IPS-NIHi7 (cell line): ENCODE results near the gene TDRD12.
"Not testable (repeated sequence)": the region's sequence is repeated elsewhere in the genome, so short reads cannot be mapped to it uniquely, and the experiment has no call there.

Experiments
- DNase-seq: peaks from one replicate; pipeline ENCODE4 v3.0.0; 2012; ENCODE audit warnings: mixed read lengths; ENCODE audit errors: extremely low spot score

Gene TDRD12

DNA sequence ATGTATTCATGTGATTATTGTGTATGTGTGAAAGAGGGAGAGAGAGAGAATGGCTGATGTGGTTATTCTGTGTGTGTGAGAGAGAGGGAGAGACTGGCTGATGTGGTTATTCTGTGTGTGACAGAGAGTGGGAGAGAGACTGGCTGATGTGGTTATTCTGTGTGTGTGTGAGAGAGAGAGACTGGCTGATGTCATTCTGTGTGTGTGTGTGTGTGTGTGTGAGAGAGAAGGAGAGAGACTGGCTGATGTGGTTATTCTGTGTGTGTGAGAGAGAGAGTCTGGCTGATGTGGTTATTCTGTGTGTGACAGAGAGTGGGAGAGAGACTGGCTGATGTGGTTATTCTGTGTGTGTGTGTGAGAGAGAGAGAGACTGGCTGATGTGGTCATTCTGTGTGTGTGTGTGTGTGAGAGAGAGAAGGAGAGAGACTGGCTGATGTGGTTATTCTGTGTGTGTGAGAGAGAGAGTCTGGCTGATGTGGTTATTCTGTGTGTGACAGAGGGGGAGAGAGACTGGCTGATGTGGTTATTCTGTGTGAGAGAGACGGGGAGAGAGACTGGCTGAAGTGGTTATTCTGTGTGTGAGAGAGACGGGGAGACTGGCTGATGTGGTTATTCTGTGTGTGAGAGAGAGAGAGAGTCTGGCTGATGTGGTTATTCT is 26.2 kb downstream of the TDRD12 start:
- not testable (repeated sequence) for DNase-seq

DNA sequence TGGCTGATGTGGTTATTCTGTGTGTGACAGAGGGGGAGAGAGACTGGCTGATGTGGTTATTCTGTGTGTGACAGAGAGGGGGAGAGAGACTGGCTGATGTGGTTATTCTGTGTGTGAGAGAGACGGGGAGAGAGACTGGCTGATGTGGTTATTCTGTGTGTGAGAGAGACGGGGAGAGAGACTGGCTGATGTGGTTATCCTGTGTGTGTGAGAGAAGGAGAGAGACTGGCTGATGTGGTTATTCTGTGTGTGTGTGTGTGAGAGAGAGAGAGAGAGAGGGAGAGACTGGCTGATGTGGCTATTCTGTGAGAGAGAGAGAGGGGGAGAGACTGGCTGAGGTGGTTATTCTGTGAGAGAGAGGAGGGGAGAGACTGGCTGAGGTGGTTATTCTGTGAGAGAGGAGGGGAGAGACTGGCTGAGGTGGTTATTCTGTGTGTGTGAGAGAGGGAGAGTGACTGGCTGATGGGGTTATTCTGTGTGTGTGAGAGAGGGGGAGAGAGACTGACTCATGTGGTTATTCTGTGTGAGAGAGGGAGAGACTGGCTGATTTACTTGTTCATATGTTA is 27.1 kb downstream of the TDRD12 start:
- not testable (repeated sequence) for DNase-seq

GRCh38 chr19:32748497-32748896 is 28.9 kb downstream of the TDRD12 start:
- DNase-seq = peak; percentile 26

DNA sequence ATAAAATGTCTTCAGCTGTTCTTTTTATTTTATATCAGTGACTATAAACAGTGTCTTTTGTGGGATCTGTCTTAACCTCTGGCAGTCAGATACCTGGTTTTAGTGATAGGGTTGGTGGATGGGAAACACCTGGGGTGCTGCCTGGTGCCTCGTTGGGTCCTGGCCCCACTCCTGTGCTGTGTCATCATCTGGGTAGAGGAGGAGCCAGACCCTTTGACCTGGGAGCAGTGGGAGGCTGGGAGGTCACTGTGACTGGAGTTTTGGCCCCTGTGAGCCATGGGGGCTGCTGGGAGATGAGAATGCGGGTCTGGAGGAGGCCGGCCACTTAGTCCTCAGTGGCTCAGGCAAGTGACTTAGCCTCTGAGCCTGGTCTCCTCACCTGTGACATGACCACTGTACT is 29.4 kb downstream of the TDRD12 start:
- no peak for DNase-seq

DNA sequence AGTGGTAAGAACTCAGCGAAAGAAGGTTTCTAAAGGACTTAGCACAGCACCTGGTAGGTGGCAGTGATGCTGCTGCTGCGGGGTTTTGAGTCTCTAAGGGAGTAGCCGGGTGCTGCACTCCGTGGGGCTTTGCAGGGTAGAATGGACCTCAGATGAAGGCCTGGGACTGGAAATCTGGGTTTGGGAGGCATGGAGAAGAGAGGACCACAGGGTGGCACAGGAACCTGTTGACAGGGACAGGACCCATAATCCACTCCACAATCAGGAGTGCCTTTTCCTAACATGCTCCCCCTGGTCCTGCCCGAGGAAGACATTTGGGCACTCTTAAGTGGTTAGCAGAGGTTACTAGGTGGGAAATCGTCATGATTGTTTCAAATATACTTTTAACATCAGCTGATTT is 29.8 kb downstream of the TDRD12 start:
- no peak for DNase-seq

DNA sequence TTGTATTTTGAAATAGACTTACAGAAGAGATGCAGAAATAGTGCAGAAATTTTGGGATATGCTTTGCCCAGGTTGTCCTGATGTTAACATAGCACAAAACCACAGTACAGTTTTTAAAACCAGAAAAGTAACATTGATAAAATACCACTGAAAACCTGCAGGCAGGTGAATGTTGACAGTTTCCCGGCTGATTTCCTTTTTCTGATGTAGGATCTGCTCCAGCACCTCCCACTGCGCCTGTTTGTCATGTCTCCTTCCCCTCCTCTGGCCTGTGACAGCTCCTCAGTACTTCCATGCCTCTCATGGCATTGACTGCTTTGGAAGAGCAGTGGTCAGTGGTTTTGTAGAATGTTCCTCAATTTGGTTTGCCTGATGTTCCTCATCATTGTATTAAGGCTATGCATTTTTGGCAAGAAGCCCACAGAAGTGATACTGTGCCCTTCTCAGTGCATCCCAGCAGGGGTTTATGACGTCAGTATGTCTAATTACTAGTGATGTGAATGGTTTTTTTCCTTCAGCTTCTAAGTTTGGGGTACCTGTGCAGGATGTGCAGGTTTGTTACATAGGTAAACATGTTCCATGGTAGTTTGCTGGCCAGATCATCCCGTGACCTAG is 31.0 kb downstream of the TDRD12 start:
- no peak for DNase-seq

DNA sequence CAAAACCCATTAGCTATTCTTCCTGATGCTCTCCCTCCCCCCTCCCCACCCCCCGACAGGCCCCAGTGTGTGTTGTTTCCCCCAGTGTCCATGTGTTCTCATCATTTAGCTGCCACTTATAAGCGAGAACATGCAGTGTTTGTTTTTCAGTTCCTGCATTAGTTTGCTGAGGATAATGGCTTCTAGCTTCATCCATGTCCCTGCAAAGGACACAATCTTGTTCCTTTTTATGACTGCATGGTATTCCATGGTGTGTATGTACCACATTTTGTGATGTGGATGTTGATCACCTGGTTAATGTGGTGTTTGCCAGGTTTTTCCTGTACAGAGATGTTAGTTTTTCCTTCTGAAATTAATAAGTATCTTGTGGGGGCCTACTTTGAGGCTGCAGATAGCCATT is 31.5 kb downstream of the TDRD12 start:
- DNase-seq = no peak

DNA sequence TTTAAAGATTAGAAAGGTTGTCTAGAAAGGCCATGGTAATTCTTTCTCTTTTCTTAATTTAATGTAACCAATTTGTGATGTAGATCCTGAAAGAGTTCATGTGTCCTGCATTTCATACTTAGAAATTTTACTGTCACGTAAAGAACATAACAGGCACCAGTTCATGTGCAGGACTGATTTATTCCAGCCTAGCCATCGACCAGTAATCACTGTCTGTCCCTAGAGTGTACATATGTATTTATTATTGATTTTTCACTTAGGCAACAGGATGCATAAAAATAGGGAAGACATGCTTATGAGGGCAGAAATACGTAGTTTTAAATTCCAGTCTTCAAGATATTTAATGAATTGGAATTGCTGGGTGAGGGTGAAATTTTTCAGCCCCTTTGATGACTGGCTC is 37.6 kb downstream of the TDRD12 start:
- no peak for DNase-seq

DNA sequence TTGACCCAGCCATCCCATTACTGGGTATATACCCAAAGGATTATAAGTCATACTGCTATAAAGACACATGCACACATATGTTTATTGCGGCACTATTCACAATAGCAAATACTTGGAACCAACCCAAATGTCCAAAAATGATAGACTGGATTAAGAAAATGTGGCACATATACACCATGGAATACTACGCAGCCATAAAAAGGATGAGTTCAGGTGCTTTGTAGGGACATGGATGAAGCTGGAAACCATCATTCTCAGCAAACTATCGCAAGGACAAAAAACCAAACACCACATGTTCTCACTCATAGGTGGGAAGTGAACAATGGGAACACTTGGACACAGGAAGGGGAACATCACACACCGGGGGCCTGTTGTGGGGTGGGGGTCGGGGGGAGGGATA is 45.8 kb downstream of the TDRD12 start:
- not testable (repeated sequence) for DNase-seq

- DNase-seq = no peak
These were observed 48.5 kb downstream of the TDRD12 start for GRCh38 chr19:32767951-32768679.

- no peak for DNase-seq
These were observed 52.0 kb downstream of the TDRD12 start for GRCh38 chr19:32771596-32771995.

DNA sequence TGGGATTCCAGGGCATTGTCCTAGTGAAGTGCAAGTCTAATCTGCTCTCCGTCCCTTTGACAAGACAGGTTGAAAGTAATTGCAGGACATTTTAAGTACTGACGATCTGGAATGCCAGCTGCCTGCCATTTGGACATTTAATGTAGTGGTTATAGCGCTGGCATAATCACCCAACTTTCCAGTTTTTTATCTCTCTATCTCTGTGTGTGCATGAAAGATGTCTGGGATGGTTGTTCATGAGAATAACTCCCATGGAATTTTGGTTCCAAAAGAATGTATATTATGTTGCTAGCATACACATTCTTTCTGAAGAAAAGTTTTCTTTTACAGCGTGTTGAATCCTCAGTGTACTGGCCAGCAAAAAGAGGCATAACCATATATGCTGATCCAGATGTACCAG is 53.6 kb downstream of the TDRD12 start:
- no peak for DNase-seq

DNA sequence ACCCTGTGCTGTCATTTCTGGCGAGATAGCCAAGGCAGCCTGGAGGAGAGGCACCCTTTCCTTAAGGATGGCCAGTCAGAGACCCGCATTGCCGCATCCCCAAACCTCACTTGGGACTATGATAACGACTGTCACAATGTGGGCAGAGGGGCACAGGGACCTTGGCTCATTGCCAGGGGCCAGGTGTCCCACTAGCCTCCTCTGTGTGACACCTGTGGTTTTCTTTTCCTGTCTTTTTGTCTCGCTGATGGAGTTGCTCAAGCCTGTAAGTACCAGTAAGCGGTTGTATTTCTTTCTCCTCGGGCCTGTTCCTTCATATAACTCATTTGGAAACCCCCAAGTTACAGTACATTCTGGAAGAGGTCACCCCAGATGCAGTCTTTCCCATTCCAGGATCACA is 59.5 kb downstream of the TDRD12 start:
- DNase-seq = no peak

GRCh38 chr19:32781280-32781679 is 61.7 kb downstream of the TDRD12 start:
- no peak for DNase-seq

- not testable (repeated sequence) for DNase-seq
These were observed 62.5 kb downstream of the TDRD12 start for GRCh38 chr19:32782089-32782488.

DNA sequence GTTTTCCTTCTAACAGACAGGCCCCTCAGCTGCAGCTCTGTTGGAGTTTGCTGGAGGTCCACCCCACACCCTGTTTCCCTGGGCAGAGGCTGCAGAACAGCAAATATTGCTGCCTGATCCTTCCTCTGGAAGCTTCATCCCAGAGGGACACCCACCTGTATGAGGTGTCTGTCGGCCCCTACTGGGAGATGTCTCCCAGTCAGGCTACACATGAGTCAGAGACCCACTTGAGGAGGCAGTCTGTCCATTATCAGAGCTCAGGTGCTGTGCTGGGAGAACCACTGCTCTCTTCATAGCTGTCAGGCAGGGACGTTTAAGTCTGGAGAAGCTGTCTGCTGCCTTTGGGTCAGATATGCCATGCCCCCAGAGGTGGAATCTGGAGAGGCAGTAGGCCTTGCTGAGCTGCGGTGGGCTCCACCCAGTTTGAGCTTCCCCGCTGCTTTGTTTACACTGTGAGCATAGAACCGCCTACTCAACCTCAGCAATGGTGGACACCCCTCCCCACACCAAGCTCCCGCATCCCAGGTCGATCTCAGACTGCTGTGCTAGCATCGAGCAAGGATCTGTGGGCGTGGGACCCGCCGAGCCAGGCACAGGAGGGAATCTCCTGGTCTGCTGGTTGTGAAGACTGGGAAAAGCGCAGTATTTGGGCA is 67.7 kb downstream of the TDRD12 start:
- not testable (repeated sequence) for DNase-seq

DNA sequence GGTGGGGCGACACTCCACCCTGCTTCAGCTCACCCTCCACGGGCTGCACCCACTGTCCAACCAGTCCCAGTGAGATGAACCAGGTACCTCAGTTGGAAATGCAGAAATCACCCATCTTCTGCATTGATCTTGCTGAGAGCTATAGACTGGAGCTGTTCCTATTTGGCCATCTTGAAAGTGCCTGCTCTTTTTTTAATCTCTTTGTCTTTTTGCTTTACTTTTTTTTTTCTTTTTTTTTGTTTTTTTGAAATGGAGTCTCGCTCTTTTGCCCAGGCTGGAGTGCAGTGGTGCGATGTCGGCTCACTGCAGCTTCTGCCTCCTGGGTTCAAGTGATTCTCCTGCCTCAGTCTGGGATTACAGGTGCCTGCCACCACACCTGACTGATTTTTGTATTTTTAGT is 68.3 kb downstream of the TDRD12 start:
- DNase-seq = not testable (repeated sequence)

- DNase-seq = no peak
These were observed 69.9 kb downstream of the TDRD12 start for GRCh38 chr19:32789429-32789828.

DNA sequence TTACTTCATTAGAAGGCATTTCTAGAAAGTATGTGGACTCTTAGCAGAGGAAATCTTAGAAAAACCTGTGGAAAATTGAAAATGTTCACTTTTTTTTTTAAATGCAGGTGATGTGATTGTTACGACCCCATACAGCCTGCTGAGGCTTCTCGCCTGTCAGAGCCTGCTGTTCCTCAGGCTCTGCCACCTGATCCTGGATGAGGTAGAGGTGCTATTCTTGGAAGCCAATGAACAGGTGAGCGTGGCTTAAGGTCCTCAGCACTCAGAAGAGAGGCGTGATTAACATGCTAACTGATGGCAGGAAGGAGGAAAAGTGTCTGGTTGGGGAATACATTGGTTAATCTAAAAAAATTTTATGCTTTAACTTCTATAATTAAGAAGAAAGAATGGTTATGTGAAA is 78.6 kb downstream of the TDRD12 start:
- DNase-seq = no peak

GRCh38 chr19:32800191-32800590 is 80.6 kb downstream of the TDRD12 start:
- no peak for DNase-seq

- peak; percentile 55 for DNase-seq
These were observed 81.2 kb downstream of the TDRD12 start for GRCh38 chr19:32800754-32801153.

- no peak for DNase-seq
These were observed 83.3 kb downstream of the TDRD12 start for GRCh38 chr19:32802840-32803239.
